HG02623 (cell line): ENCODE measurements around the gene PALLD.
A peak's percentile ranks its signal among the peaks of the same experiment; 100 is the strongest.

Source experiments
- ATAC-seq: cut with Tn5 transposase; IDR thresholded peaks from one replicate; pipeline ENCODE4 v1.9.1; 2021; ENCODE audit warnings: moderate library complexity; ENCODE audit not compliant: unreplicated experiment

The PALLD gene

GRCh38 chr4:168585168-168586091 is 88.6 kb downstream of the PALLD start:
- peak; percentile 78 for ATAC-seq

GRCh38 chr4:168586926-168587325 is 90.1 kb downstream of the PALLD start:
- no peak for ATAC-seq

- no peak for ATAC-seq
These were observed 90.7 kb downstream of the PALLD start for GRCh38 chr4:168587411-168588125.

- ATAC-seq: no peak
These were observed 92.2 kb downstream of the PALLD start for GRCh38 chr4:168588916-168589531.

- no peak for ATAC-seq
These were observed 95.8 kb downstream of the PALLD start for GRCh38 chr4:168592676-168593075.

- ATAC-seq: no peak
These were observed 96.5 kb downstream of the PALLD start for GRCh38 chr4:168593399-168593798.

GRCh38 chr4:168594121-168594520 is 97.3 kb downstream of the PALLD start:
- no peak for ATAC-seq

GRCh38 chr4:168598191-168598590 is 101.3 kb downstream of the PALLD start:
- no peak for ATAC-seq

- no peak for ATAC-seq
These were observed 104.1 kb downstream of the PALLD start for GRCh38 chr4:168600796-168601583.

GRCh38 chr4:168601899-168602298 is 105.0 kb downstream of the PALLD start:
- ATAC-seq: no peak

GRCh38 chr4:168604496-168605373 is 107.9 kb downstream of the PALLD start:
- no peak for ATAC-seq

GRCh38 chr4:168605411-168605810 is 108.6 kb downstream of the PALLD start:
- no peak for ATAC-seq

GRCh38 chr4:168607215-168607614 is 110.4 kb downstream of the PALLD start:
- no peak for ATAC-seq

- no peak for ATAC-seq
These were observed 111.9 kb downstream of the PALLD start for GRCh38 chr4:168608771-168609170.

- no peak for ATAC-seq
These were observed 112.5 kb downstream of the PALLD start for GRCh38 chr4:168609369-168609768.

GRCh38 chr4:168610911-168611530 is 114.2 kb downstream of the PALLD start:
- ATAC-seq: no peak

GRCh38 chr4:168612450-168613135 is 115.7 kb downstream of the PALLD start:
- ATAC-seq: no peak

GRCh38 chr4:168613869-168614268 is 117.0 kb downstream of the PALLD start:
- no peak for ATAC-seq
